Calu3 (cell line): ENCODE data around the gene RBFOX2. TPM values are rescaled to one million over a fixed set of nuclear protein-coding genes. Genes with fewer than 3 reads are reported as not detected.

ENCODE experiments used
- BruUV-seq: library from RNA; stranded (reverse); fragments of 400-500 nt; replicated peaks from 2 replicates; lab custom pipeline; 2021; lab: Mats Ljungman, UMichigan
- CTCF ChIA-PET: fragments of 300-600 bp; sonication (Branson Sonifier 250); formaldehyde crosslinking; loops from one replicate; lab custom pipeline; 2022; ENCODE audit warnings: antibody characterized with exemption; lab: Charles Lee
- DNase-seq: peaks from one replicate; pipeline ENCODE4 v3.0.0; 2022
- H3K27ac Mint-ChIP-seq: one replicate; pipeline ENCODE4 v1.8.0; 2022; ENCODE audit warnings: mixed read lengths; ENCODE audit not compliant: unreplicated experiment
- H3K27me3 Mint-ChIP-seq: one replicate; pipeline ENCODE4 v1.8.0; 2022; ENCODE audit warnings: mixed read lengths; ENCODE audit not compliant: unreplicated experiment
- H3K36me3 Mint-ChIP-seq: one replicate; pipeline ENCODE4 v1.8.0; 2022; ENCODE audit warnings: mild to moderate bottlenecking, moderate library complexity, mixed read lengths; ENCODE audit not compliant: insufficient read depth, unreplicated experiment
- H3K4me1 Mint-ChIP-seq: one replicate; pipeline ENCODE4 v1.8.0; 2022; ENCODE audit warnings: mild to moderate bottlenecking, low read depth, mixed read lengths; ENCODE audit not compliant: unreplicated experiment
- H3K4me3 Mint-ChIP-seq: one replicate; pipeline ENCODE4 v1.8.0; 2022; ENCODE audit warnings: mild to moderate bottlenecking, low read depth, moderate library complexity, mixed read lengths; ENCODE audit not compliant: unreplicated experiment
- H3K9me3 Mint-ChIP-seq: one replicate; pipeline ENCODE4 v1.8.0; 2022; ENCODE audit warnings: low read depth, mixed read lengths; ENCODE audit not compliant: unreplicated experiment
- CTCF ChIP-seq: fragments of 200-600 bp; IDR thresholded peaks from one replicate; pipeline ENCODE4 v1.8.0; 2022; ENCODE audit warnings: antibody characterized with exemption; ENCODE audit not compliant: unreplicated experiment
- intact Hi-C: fragments of 100-400 bp; cut with micrococcal nuclease; formaldehyde crosslinking; loops from one replicate; pipeline ENCODE4 v1.10.0; 2022; ENCODE audit not compliant: unreplicated experiment
- total RNA-seq: library from RNA; stranded (reverse); gene quantifications from 2 replicates; pipeline ENCODE4 v1.2.3, GENCODE V29; 2022

The RBFOX2 gene
- total RNA-seq, 1 experiment from 2014 or later = 63.1 TPM

- Mint-ChIP-seq H3K4me3 (no peak overlapping the region), H3K36me3 (no peaks in the 10 kb centered on the region), H3K9me3 (no peaks in the 10 kb centered on the region), H3K27ac (no peak overlapping the region), H3K27me3 (no peaks in the 10 kb centered on the region), H3K4me1 (peaks cover 8% of the 10 kb centered on the region)
- no peak for DNase-seq
- BruUV-seq = no TSS peak
- intact Hi-C loops = loop anchor here (1.0 kb wide), 1 partner anchor 20 kb away; no protein-coding TSS in a partner anchor
- TF ChIP-seq CTCF = no peak
- CTCF ChIA-PET = no interaction called here
Observed at GRCh38 chr22:35862697-35863096, 165.9 kb downstream of the RBFOX2 start.

- no TSS peak for BruUV-seq
- Mint-ChIP-seq H3K4me3 (no peak overlapping the region), H3K27ac (no peak overlapping the region), H3K36me3 (no peaks in the 10 kb centered on the region), H3K4me1 (peaks cover 8% of the 10 kb centered on the region), H3K27me3 (no peaks in the 10 kb centered on the region), H3K9me3 (no peaks in the 10 kb centered on the region)
- CTCF ChIA-PET = no interaction called here
- DNase-seq = no peak
- TF ChIP-seq CTCF = no peak
- intact Hi-C loops = no loop called here
Observed at GRCh38 chr22:35861451-35861850, 167.2 kb downstream of the RBFOX2 start.

GRCh38 chr22:35860837-35861236 is 167.8 kb downstream of the RBFOX2 start:
- TF ChIP-seq CTCF = no peak
- Mint-ChIP-seq H3K9me3 (no peaks in the 10 kb centered on the region), H3K4me3 (no peak overlapping the region), H3K4me1 (peaks cover 8% of the 10 kb centered on the region), H3K27me3 (no peaks in the 10 kb centered on the region), H3K36me3 (no peaks in the 10 kb centered on the region), H3K27ac (no peak overlapping the region)
- intact Hi-C loops = no loop called here
- DNase-seq = no peak
- CTCF ChIA-PET = no interaction called here
- BruUV-seq = no TSS peak

- H3K4me3 Mint-ChIP-seq = no peak overlapping the region
- TF ChIP-seq CTCF = no peak
- no TSS peak for BruUV-seq
- peaks cover 8% of the 10 kb centered on the region for H3K4me1 Mint-ChIP-seq
- no peak for DNase-seq
- no peak overlapping the region for H3K27ac Mint-ChIP-seq
- intact Hi-C loops = no loop called here
- no peaks in the 10 kb centered on the region for H3K36me3 Mint-ChIP-seq
- no peaks in the 10 kb centered on the region for H3K27me3 Mint-ChIP-seq
- H3K9me3 Mint-ChIP-seq = no peaks in the 10 kb centered on the region
- CTCF ChIA-PET = interaction anchor here (0.6 kb wide), 1 partner anchor 20 kb away, joined by 3 read pairs; no protein-coding TSS in a partner anchor
Observed at GRCh38 chr22:35860087-35860733, 168.4 kb downstream of the RBFOX2 start.
